Neuronal stem cell (in vitro differentiated cells): Measurements from ENCODE around the gene CWF19L1.
"Not testable (repeated sequence)": the region's sequence is repeated elsewhere in the genome, so short reads cannot be mapped to it uniquely, and the experiment has no call there.

ENCODE experiments used
- DNase-seq: peaks from one replicate; pipeline ENCODE4 v3.0.0-alpha.2; 2013; ENCODE audit warnings: low spot score
- H2AFZ ChIP-seq: one replicate; pipeline ENCODE4 v1.6.1; 2013; ENCODE audit warnings: mild to moderate bottlenecking, low read length, inconsistent platforms
- H2AK5ac ChIP-seq: 2 replicates; pipeline ENCODE4 v1.6.1; 2013; ENCODE audit warnings: low read depth, mild to moderate bottlenecking, inconsistent platforms, low read length, moderate library complexity, mixed read lengths
- H2BK120ac ChIP-seq: 2 replicates; pipeline ENCODE4 v1.6.1; 2013; ENCODE audit warnings: low read depth, mild to moderate bottlenecking, inconsistent platforms, low read length, moderate library complexity, mixed read lengths
- H2BK12ac ChIP-seq: one replicate; pipeline ENCODE4 v1.6.1; 2013; ENCODE audit warnings: low read length, inconsistent platforms
- H2BK15ac ChIP-seq: 2 replicates; pipeline ENCODE4 v1.6.1; 2013; ENCODE audit warnings: mild to moderate bottlenecking, low read length, inconsistent platforms, mixed read lengths
- H2BK5ac ChIP-seq: one replicate; pipeline ENCODE4 v1.6.1; 2013; ENCODE audit warnings: inconsistent platforms, mild to moderate bottlenecking, low read length, moderate library complexity
- H3K14ac ChIP-seq: one replicate; pipeline ENCODE4 v1.6.1; 2013; ENCODE audit warnings: low read length, inconsistent platforms
- H3K18ac ChIP-seq: 2 replicates; pipeline ENCODE4 v1.6.1; 2013; ENCODE audit warnings: low read length, inconsistent platforms
- H3K23ac ChIP-seq: 2 replicates; pipeline ENCODE4 v1.6.1; 2013; ENCODE audit warnings: low read depth, mild to moderate bottlenecking, mixed read lengths, low read length, inconsistent platforms; ENCODE audit not compliant: poor library complexity
- H3K27ac ChIP-seq: replicated peaks from 3 replicates; pipeline ENCODE4 v1.5.1; 2013; ENCODE audit warnings: low read length, inconsistent platforms
- H3K27me3 ChIP-seq, 3 experiments: 2 replicates each; pipeline ENCODE4 v1.6.1; 2013; ENCODE audit warnings: low read length in 3 of 3, mild to moderate bottlenecking in 2 of 3, inconsistent platforms in 1 of 3, low read depth in 1 of 3, mixed read lengths in 1 of 3, moderate library complexity in 1 of 3; ENCODE audit not compliant: control insufficient read depth in 3 of 3, insufficient read depth in 3 of 3
- H3K36me3 ChIP-seq, 2 donors: replicated peaks in 1 of 2; 2 replicates each; pipeline ENCODE4 v1.6.1; 2013; ENCODE audit warnings: low read length in 2 of 2; ENCODE audit not compliant: control insufficient read depth in 2 of 2, insufficient read depth in 2 of 2
- H3K4ac ChIP-seq: 2 replicates; pipeline ENCODE4 v1.6.1; 2013; ENCODE audit warnings: inconsistent platforms, mild to moderate bottlenecking, low read length, moderate library complexity
- H3K4me1 ChIP-seq, 2 donors: 1 replicate in 1 of 2; 2 replicates in 1 of 2; pipeline ENCODE4 v1.6.1; 2013; ENCODE audit warnings: low read length in 2 of 2, low read depth in 1 of 2; ENCODE audit not compliant: control insufficient read depth in 2 of 2, insufficient read depth in 1 of 2
- H3K4me2 ChIP-seq: one replicate; pipeline ENCODE4 v1.6.1; 2013; ENCODE audit warnings: mild to moderate bottlenecking, low read length, inconsistent platforms; ENCODE audit not compliant: insufficient read depth, poor library complexity, severe bottlenecking
- H3K4me3 ChIP-seq, 2 donors: 2 replicates each; pipeline ENCODE4 v1.5.1; 2013; ENCODE audit warnings: low read length in 2 of 2, mild to moderate bottlenecking in 2 of 2, inconsistent platforms in 1 of 2, moderate library complexity in 1 of 2
- H3K79me1 ChIP-seq: one replicate; pipeline ENCODE4 v1.6.1; 2013; ENCODE audit warnings: low read depth, mild to moderate bottlenecking, inconsistent platforms, low read length, moderate library complexity
- H3K9ac ChIP-seq: one replicate; pipeline ENCODE4 v1.6.1; 2013; ENCODE audit warnings: mild to moderate bottlenecking, low read depth, low read length, inconsistent platforms; ENCODE audit not compliant: poor library complexity
- H3K9me3 ChIP-seq, 2 donors: replicated peaks in 1 of 2; 2 replicates each; pipeline versions ENCODE3 to v1.6.1; 2013; ENCODE audit warnings: low read length in 2 of 2, mild to moderate bottlenecking in 2 of 2, inconsistent platforms in 1 of 2, low read depth in 1 of 2, mixed read lengths in 1 of 2, moderate library complexity in 1 of 2; ENCODE audit not compliant: control insufficient read depth in 2 of 2, insufficient read depth in 1 of 2
- H4K8ac ChIP-seq: one replicate; pipeline ENCODE4 v1.6.1; 2013; ENCODE audit warnings: low read depth, mild to moderate bottlenecking, inconsistent platforms, low read length, moderate library complexity
- H4K91ac ChIP-seq: one replicate; pipeline ENCODE4 v1.6.1; 2013; ENCODE audit warnings: low read length, low read depth, mild to moderate bottlenecking, inconsistent platforms; ENCODE audit not compliant: poor library complexity
- WGBS, 2 donors: extraction: QIAGEN DNeasy Blood & Tissue Kit; methylation state at CpG; one replicate each; pipeline ENCODE4 v1.1.7; 2013; ENCODE audit warnings: missing lambda C conversion rate in 2 of 2, mixed read lengths in 1 of 2; ENCODE audit not compliant: insufficient read length in 2 of 2, insufficient replicate concordance in 1 of 2; ENCODE audit errors: extremely low coverage in 2 of 2; 5-methylcytosine and 5-hydroxymethylcytosine counted together

Gene CWF19L1

DNA sequence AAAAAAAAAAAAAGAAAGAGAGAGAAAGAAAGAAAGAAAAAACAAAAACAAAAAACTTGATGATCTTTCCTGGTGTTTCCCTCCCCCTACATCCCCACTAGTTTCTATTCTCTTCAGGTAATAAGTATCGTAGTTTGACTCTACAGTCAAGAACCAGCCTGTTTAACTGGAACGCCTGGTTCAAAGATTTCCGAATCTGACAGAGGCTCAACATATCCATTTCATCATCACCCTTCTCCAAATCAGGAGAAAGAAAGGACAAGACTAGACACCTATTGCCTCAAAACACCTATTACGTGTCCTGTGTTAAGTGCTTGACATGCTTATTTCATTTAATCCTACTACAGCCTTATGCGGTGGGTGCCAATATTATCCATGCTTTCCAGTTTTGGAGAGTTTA lies 39.4 kb upstream of the CWF19L1 start:
- no peak overlapping the region for H3K4me2 ChIP-seq
- no peak overlapping the region for H4K8ac ChIP-seq
- H2BK15ac ChIP-seq = no peak overlapping the region
- H3K18ac ChIP-seq = no peak overlapping the region
- no peak overlapping the region for H2BK5ac ChIP-seq
- H3K9me3 ChIP-seq = no peaks in the 10 kb centered on the region
- no peak overlapping the region for H2AFZ ChIP-seq
- no peaks in the 10 kb centered on the region for H3K79me1 ChIP-seq
- peaks cover 0 to 2% of the 10 kb centered on the region in 2 donors for H3K4me1 ChIP-seq
- H3K23ac ChIP-seq = no peak overlapping the region
- no peak overlapping the region for H3K4me3 ChIP-seq
- H3K36me3 ChIP-seq = no peaks in the 10 kb centered on the region
- H2BK12ac ChIP-seq = no peak overlapping the region
- no peak overlapping the region for H3K9ac ChIP-seq
- H3K27me3 ChIP-seq = peaks cover 0 to 39% (median 0%) of the 10 kb centered on the region in 3 experiments
- no peak for DNase-seq
- H3K14ac ChIP-seq = no peak overlapping the region
- H3K27ac ChIP-seq = no peak overlapping the region
- no peak overlapping the region for H2AK5ac ChIP-seq
- WGBS, 2 donors = no CpG with 5 or more reads among the region's 5 CpGs
- H3K4ac ChIP-seq = no peak overlapping the region
- H4K91ac ChIP-seq = no peak overlapping the region
- H2BK120ac ChIP-seq = no peak overlapping the region

DNA sequence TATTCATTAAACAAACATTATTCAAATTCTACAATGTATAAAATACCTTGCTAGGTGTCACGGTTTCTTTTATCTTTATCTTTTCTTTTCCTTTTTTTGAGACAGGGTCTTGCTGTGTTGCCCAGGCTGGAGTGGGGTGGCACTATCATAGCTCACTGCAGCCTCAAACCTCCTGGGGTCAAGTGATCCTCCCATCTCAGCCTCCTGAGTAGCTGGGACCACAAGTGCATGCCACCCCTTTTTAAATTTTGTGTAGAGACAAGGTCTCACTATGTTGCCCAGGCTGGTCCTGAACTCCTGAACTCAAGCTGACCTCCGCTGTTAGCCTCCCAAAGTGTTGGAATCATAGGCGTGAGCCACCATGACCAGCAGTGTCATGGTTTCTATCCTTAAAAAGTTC lies 37.0 kb upstream of the CWF19L1 start:
- Histone ChIP-seq H3K9ac (no peak overlapping the region), H3K18ac (no peak overlapping the region), H2BK120ac (no peak overlapping the region), H4K8ac (no peak overlapping the region), H2BK15ac (no peak overlapping the region), H3K4ac (no peak overlapping the region), H3K9me3 (no peaks in the 10 kb centered on the region), H3K14ac (no peak overlapping the region), H3K27ac (no peak overlapping the region), H2AFZ (no peak overlapping the region), H3K4me3 (no peak overlapping the region), H3K4me1 (peaks cover 0 to 17% of the 10 kb centered on the region in 2 donors), H3K4me2 (no peak overlapping the region), H2BK12ac (no peak overlapping the region), H3K27me3 (peaks cover 0 to 18% (median 0%) of the 10 kb centered on the region in 3 experiments), H3K23ac (no peak overlapping the region), H3K79me1 (no peaks in the 10 kb centered on the region), H4K91ac (no peak overlapping the region), H2BK5ac (no peak overlapping the region), H2AK5ac (no peak overlapping the region), H3K36me3 (no peaks in the 10 kb centered on the region)
- no peak for DNase-seq
- no CpG with 5 or more reads among the region's 3 CpGs for WGBS, 2 donors

DNA sequence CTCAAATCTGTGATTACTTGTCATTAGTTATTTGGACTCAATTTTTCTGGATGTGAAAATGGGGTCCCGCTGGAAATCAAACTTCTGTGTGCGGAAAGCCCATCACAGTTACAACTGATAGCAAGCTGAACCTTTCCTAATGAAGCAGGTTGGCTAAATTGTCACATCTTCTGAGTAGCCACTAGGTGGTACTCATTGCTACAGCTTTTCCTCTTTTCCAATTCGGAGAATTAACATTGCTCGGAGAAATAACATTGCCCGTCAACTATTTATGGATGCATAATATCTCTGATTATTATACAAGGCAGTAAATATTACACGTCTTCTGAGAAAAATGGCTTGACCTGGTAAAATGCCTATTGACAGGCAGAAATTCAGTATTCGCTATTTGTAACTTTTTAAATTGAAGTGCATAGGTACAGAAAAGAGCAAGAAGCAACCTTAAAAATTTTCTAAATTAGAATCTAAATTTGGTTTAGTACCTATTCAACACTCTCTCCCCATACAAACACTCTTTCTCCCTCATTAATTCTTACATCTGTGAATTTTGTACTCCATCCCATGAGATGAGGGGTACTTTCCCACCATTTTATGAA lies 36.4 kb upstream of the CWF19L1 start:
- no peaks in the 10 kb centered on the region for H3K36me3 ChIP-seq
- H3K27ac ChIP-seq = no peak overlapping the region
- H3K79me1 ChIP-seq = no peaks in the 10 kb centered on the region
- no peak overlapping the region for H3K9ac ChIP-seq
- no CpG with 5 or more reads among the region's 7 CpGs for WGBS, 2 donors
- H4K91ac ChIP-seq = no peak overlapping the region
- H3K4me2 ChIP-seq = no peak overlapping the region
- no peak overlapping the region for H2AK5ac ChIP-seq
- no peak overlapping the region for H2BK15ac ChIP-seq
- no peak overlapping the region for H3K4ac ChIP-seq
- H3K4me1 ChIP-seq = peaks cover 0 to 20% of the 10 kb centered on the region in 2 donors
- no peak overlapping the region for H3K23ac ChIP-seq
- H2AFZ ChIP-seq = no peak overlapping the region
- no peak overlapping the region for H2BK120ac ChIP-seq
- H4K8ac ChIP-seq = no peak overlapping the region
- peaks cover 0 to 16% (median 0%) of the 10 kb centered on the region in 3 experiments for H3K27me3 ChIP-seq
- H2BK12ac ChIP-seq = no peak overlapping the region
- DNase-seq = no peak
- no peak overlapping the region for H3K4me3 ChIP-seq
- H3K18ac ChIP-seq = no peak overlapping the region
- H2BK5ac ChIP-seq = no peak overlapping the region
- H3K9me3 ChIP-seq = no peaks in the 10 kb centered on the region
- no peak overlapping the region for H3K14ac ChIP-seq

DNA sequence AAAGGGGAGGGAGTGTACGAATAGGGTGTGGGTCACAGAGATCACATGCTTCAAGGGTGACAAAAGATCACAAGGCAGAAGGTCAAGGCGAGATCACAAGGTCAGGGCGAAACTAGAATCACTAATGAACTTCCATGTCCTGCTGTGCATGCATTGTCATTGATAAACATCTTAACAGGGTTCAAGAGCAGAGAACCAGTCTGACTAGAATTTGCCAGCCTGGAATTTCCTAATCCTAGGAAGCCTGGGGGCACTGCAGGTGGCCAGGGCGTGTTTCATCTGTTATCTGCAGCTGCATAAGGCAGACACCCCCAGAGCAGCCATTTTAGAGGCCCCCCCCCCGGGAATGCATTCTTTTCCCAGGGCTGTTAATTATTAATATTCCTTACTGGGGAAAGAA lies 33.7 kb upstream of the CWF19L1 start:
- H3K27ac ChIP-seq, H4K8ac ChIP-seq, H2AFZ ChIP-seq, H2BK12ac ChIP-seq, H3K4me3 ChIP-seq, H3K4me2 ChIP-seq, H2BK120ac ChIP-seq, H3K79me1 ChIP-seq, H3K23ac ChIP-seq, H3K9me3 ChIP-seq, H2AK5ac ChIP-seq, H3K9ac ChIP-seq, H3K14ac ChIP-seq, DNase-seq, H2BK15ac ChIP-seq, H3K18ac ChIP-seq, H2BK5ac ChIP-seq, H3K4ac ChIP-seq, H4K91ac ChIP-seq, H3K36me3 ChIP-seq: not testable (repeated sequence)
- WGBS, 2 donors = no CpG with 5 or more reads among the region's 5 CpGs
- Histone ChIP-seq H3K27me3 (peaks cover 0 to 26% (median 0%) of the 10 kb centered on the region in 3 experiments), H3K4me1 (peaks cover 0 to 20% of the 10 kb centered on the region in 2 donors)
